HG03439 (cell line): Measurements from ENCODE around the gene NME7.
"Not testable (repeated sequence)": the region's sequence is repeated elsewhere in the genome, so short reads cannot be mapped to it uniquely, and the experiment has no call there.

Experiments
- ATAC-seq: cut with Tn5 transposase; IDR thresholded peaks from one replicate; pipeline ENCODE4 v1.9.1; 2021; ENCODE audit warnings: mild to moderate bottlenecking, moderate library complexity; ENCODE audit not compliant: unreplicated experiment

NME7 gene

GRCh38 chr1:169130683-169131082, 236.9 kb downstream of the NME7 start:
- no peak for ATAC-seq

GRCh38 chr1:169129109-169129784, 238.3 kb downstream of the NME7 start:
- ATAC-seq = no peak

GRCh38 chr1:169128562-169128961, 239.0 kb downstream of the NME7 start:
- no peak for ATAC-seq

GRCh38 chr1:169127305-169127704, 240.3 kb downstream of the NME7 start:
- ATAC-seq = no peak

GRCh38 chr1:169126335-169126734, 241.3 kb downstream of the NME7 start:
- ATAC-seq = no peak

- not testable (repeated sequence) for ATAC-seq
Observed at GRCh38 chr1:169125597-169125996, 242.0 kb downstream of the NME7 start.

GRCh38 chr1:169124459-169124858, 243.1 kb downstream of the NME7 start:
- no peak for ATAC-seq

GRCh38 chr1:169122976-169123375, 244.6 kb downstream of the NME7 start:
- peak; percentile 79 for ATAC-seq

GRCh38 chr1:169121146-169121923, 246.3 kb downstream of the NME7 start:
- ATAC-seq = no peak

- no peak for ATAC-seq
Observed at GRCh38 chr1:169120066-169120465, 247.5 kb downstream of the NME7 start.

- ATAC-seq = no peak
Observed at GRCh38 chr1:169119405-169119804, 248.2 kb downstream of the NME7 start.

- ATAC-seq = no peak
Observed at GRCh38 chr1:169118227-169118626, 249.4 kb downstream of the NME7 start.

GRCh38 chr1:169117599-169117998, 250.0 kb downstream of the NME7 start:
- no peak for ATAC-seq

GRCh38 chr1:169117014-169117413, 250.6 kb downstream of the NME7 start:
- ATAC-seq = no peak

- peak; percentile 64 for ATAC-seq
Observed at GRCh38 chr1:169115891-169116585, 251.6 kb downstream of the NME7 start.

- no peak for ATAC-seq
Observed at GRCh38 chr1:169113613-169114119, 253.9 kb downstream of the NME7 start.

GRCh38 chr1:169112241-169112640, 255.4 kb downstream of the NME7 start:
- ATAC-seq = no peak

GRCh38 chr1:169111472-169111871, 256.1 kb downstream of the NME7 start:
- no peak for ATAC-seq

GRCh38 chr1:169110689-169111447, 256.7 kb downstream of the NME7 start:
- no peak for ATAC-seq

GRCh38 chr1:169110236-169110635, 257.4 kb downstream of the NME7 start:
- ATAC-seq = no peak
